GM18861 (cell line): Measurements from ENCODE around the gene FBXO44.
"Not testable (repeated sequence)": the region's sequence is repeated elsewhere in the genome, so short reads cannot be mapped to it uniquely, and the experiment has no call there.

Experiments used
- ATAC-seq: cut with Tn5 transposase; IDR thresholded peaks from one replicate; pipeline ENCODE4 v1.9.1; 2021; ENCODE audit not compliant: unreplicated experiment

FBXO44 gene

GRCh38 chr1:11639372-11639771 lies 15.3 kb upstream of the FBXO44 start:
- ATAC-seq = no peak

GRCh38 chr1:11640101-11640500 lies 14.6 kb upstream of the FBXO44 start:
- ATAC-seq = no peak

GRCh38 chr1:11640944-11641343 lies 13.7 kb upstream of the FBXO44 start:
- no peak for ATAC-seq

- ATAC-seq = no peak
Observed at GRCh38 chr1:11641776-11642305, 12.8 kb upstream of the FBXO44 start.

GRCh38 chr1:11642418-11643017 lies 12.2 kb upstream of the FBXO44 start:
- not testable (repeated sequence) for ATAC-seq

- no peak for ATAC-seq
Observed at GRCh38 chr1:11643782-11644181, 10.9 kb upstream of the FBXO44 start.

- ATAC-seq = no peak
Observed at GRCh38 chr1:11645270-11645669, 9.4 kb upstream of the FBXO44 start.

GRCh38 chr1:11645670-11646265 lies 8.9 kb upstream of the FBXO44 start:
- no peak for ATAC-seq

- no peak for ATAC-seq
Observed at GRCh38 chr1:11646317-11646716, 8.4 kb upstream of the FBXO44 start.

GRCh38 chr1:11647333-11647732 lies 7.3 kb upstream of the FBXO44 start:
- ATAC-seq = no peak

GRCh38 chr1:11648039-11648438 lies 6.6 kb upstream of the FBXO44 start:
- no peak for ATAC-seq

- ATAC-seq = no peak
Observed at GRCh38 chr1:11648732-11649158, 5.9 kb upstream of the FBXO44 start.

GRCh38 chr1:11649237-11649623 lies 5.4 kb upstream of the FBXO44 start:
- no peak for ATAC-seq

GRCh38 chr1:11649624-11650330 lies 4.9 kb upstream of the FBXO44 start:
- ATAC-seq = no peak

GRCh38 chr1:11650331-11650991 lies 4.2 kb upstream of the FBXO44 start:
- ATAC-seq = no peak

GRCh38 chr1:11651017-11651416 lies 3.7 kb upstream of the FBXO44 start:
- ATAC-seq = no peak

- no peak for ATAC-seq
Observed at GRCh38 chr1:11652203-11652780, 2.4 kb upstream of the FBXO44 start.

GRCh38 chr1:11653101-11653860 lies 1.4 kb upstream of the FBXO44 start:
- no peak for ATAC-seq

GRCh38 chr1:11653861-11654136 lies 878 bp upstream of the FBXO44 start:
- ATAC-seq = no peak

GRCh38 chr1:11654939-11655808 lies 497 bp downstream of the FBXO44 start:
- ATAC-seq = no peak
